ENCODE data around the gene HYAL4. TPM values are rescaled to one million over a fixed set of nuclear protein-coding genes. Genes with fewer than 3 reads are reported as not detected.
"Not testable (repeated sequence)": the region's sequence is repeated elsewhere in the genome, so short reads cannot be mapped to it uniquely, and the experiment has no call there.

HYAL4 gene
- total and polyA plus RNA-seq, 2 donors from 2014 or later, result 0.24 TPM; not detected in 1

GRCh38 chr7:123846217-123846891, 1.4 kb downstream of the HYAL4 start:
- Histone ChIP-seq H3K27ac (ENCODE audit: low read depth in 2 of 2, low read length in 2 of 2) (no peak overlapping the region), H3K36me3 (ENCODE audit: control insufficient read depth in 2 of 3, insufficient read depth in 3 of 3, low read length in 3 of 3) (no peaks in the 10 kb centered on the region), H3K4me1 (ENCODE audit: control insufficient read depth in 2 of 3, insufficient read depth in 2 of 3, low read depth in 1 of 3, low read length in 3 of 3) (no peaks in the 10 kb centered on the region), H3K27me3 (ENCODE audit: control insufficient read depth, insufficient read depth, low read length) (no peaks in the 10 kb centered on the region), H3K9ac (ENCODE audit: low read length in 3 of 3) (no peak overlapping the region), H3K9me3 (ENCODE audit: control insufficient read depth in 2 of 3, insufficient read depth in 1 of 3, low read length in 3 of 3) (no peaks in the 10 kb centered on the region), H3K4me3 (ENCODE audit: low read length in 3 of 3) (no peak overlapping the region)
- FAIRE-seq, result no peak
- TF ChIP-seq, protein P1, sequence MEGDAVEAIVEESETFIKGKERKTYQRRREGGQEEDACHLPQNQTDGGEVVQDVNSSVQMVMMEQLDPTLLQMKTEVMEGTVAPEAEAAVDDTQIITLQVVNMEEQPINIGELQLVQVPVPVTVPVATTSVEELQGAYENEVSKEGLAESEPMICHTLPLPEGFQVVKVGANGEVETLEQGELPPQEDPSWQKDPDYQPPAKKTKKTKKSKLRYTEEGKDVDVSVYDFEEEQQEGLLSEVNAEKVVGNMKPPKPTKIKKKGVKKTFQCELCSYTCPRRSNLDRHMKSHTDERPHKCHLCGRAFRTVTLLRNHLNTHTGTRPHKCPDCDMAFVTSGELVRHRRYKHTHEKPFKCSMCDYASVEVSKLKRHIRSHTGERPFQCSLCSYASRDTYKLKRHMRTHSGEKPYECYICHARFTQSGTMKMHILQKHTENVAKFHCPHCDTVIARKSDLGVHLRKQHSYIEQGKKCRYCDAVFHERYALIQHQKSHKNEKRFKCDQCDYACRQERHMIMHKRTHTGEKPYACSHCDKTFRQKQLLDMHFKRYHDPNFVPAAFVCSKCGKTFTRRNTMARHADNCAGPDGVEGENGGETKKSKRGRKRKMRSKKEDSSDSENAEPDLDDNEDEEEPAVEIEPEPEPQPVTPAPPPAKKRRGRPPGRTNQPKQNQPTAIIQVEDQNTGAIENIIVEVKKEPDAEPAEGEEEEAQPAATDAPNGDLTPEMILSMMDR (IDR thresholded peaks at IDR 0.05; ENCODE audit: borderline replicate concordance, extremely low read depth, insufficient read depth), result no peak
- intact Hi-C loops (cut with DNase I), result no loop called here
- peak in 1 of 5 donors; percentile 15 for DNase-seq

- DNase-seq, result no peak
- Histone ChIP-seq H3K4me1 (ENCODE audit: control insufficient read depth in 2 of 3, insufficient read depth in 2 of 3, low read depth in 1 of 3, low read length in 3 of 3) (no peaks in the 10 kb centered on the region), H3K9me3 (ENCODE audit: control insufficient read depth in 2 of 3, insufficient read depth in 1 of 3, low read length in 3 of 3) (no peaks in the 10 kb centered on the region), H3K9ac (ENCODE audit: low read length in 3 of 3) (no peak overlapping the region), H3K4me3 (ENCODE audit: low read length in 3 of 3) (no peak overlapping the region), H3K27ac (ENCODE audit: low read depth in 2 of 2, low read length in 2 of 2) (no peak overlapping the region), H3K36me3 (ENCODE audit: control insufficient read depth in 2 of 3, insufficient read depth in 3 of 3, low read length in 3 of 3) (no peaks in the 10 kb centered on the region), H3K27me3 (ENCODE audit: control insufficient read depth, insufficient read depth, low read length) (no peaks in the 10 kb centered on the region)
- intact Hi-C loops (cut with DNase I), result no loop called here
- TF ChIP-seq, protein P1 (IDR thresholded peaks at IDR 0.05; ENCODE audit: borderline replicate concordance, extremely low read depth, insufficient read depth), result no peak
- FAIRE-seq, result no peak
Measured at GRCh38 chr7:123847868-123848267, 2.9 kb downstream of the HYAL4 start.

GRCh38 chr7:123849855-123850254, 4.9 kb downstream of the HYAL4 start:
- no peak overlapping the region for H3K9ac ChIP-seq (ENCODE audit: low read length in 3 of 3)
- no peaks in the 10 kb centered on the region for H3K36me3 ChIP-seq (ENCODE audit: control insufficient read depth in 2 of 3, insufficient read depth in 3 of 3, low read length in 3 of 3)
- H3K27me3 ChIP-seq (ENCODE audit: control insufficient read depth, insufficient read depth, low read length), result no peaks in the 10 kb centered on the region
- intact Hi-C loops (cut with DNase I), result no loop called here
- no peak overlapping the region for H3K4me3 ChIP-seq (ENCODE audit: low read length in 3 of 3)
- DNase-seq (no peak), FAIRE-seq (no peak)
- H3K27ac ChIP-seq (ENCODE audit: low read depth in 2 of 2, low read length in 2 of 2), result no peak overlapping the region
- no peaks in the 10 kb centered on the region for H3K4me1 ChIP-seq (ENCODE audit: control insufficient read depth in 2 of 3, insufficient read depth in 2 of 3, low read depth in 1 of 3, low read length in 3 of 3)
- H3K9me3 ChIP-seq (ENCODE audit: control insufficient read depth in 2 of 3, insufficient read depth in 1 of 3, low read length in 3 of 3), result no peaks in the 10 kb centered on the region
- TF ChIP-seq, protein P1 (IDR thresholded peaks at IDR 0.05; ENCODE audit: borderline replicate concordance, extremely low read depth, insufficient read depth), result no peak

DNA sequence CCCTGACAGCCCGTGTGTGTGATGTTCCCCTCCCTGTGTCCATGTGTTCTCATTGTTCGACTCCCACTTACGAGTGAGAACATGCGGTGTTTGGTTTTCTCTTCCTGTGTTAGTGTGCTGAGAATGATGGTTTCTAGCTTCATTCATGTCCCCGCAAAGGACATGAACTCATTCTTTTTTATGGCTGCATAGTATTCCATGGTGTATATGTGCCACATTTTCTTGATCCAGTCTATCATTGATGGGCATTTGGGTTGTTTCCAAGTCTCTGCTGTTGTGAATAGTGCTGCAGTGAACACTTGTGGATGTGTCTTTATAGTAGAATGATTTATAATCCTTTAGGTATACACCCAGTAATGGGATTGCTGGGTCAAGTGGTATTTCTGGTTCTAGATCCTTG, 6.4 kb downstream of the HYAL4 start:
- intact Hi-C loops (cut with DNase I); H3K27ac ChIP-seq (ENCODE audit: low read depth in 2 of 2, low read length in 2 of 2); H3K4me1 ChIP-seq (ENCODE audit: control insufficient read depth in 2 of 3, insufficient read depth in 2 of 3, low read depth in 1 of 3, low read length in 3 of 3); H3K9me3 ChIP-seq (ENCODE audit: control insufficient read depth in 2 of 3, insufficient read depth in 1 of 3, low read length in 3 of 3); H3K27me3 ChIP-seq (ENCODE audit: control insufficient read depth, insufficient read depth, low read length); H3K9ac ChIP-seq (ENCODE audit: low read length in 3 of 3); FAIRE-seq; H3K36me3 ChIP-seq (ENCODE audit: control insufficient read depth in 2 of 3, insufficient read depth in 3 of 3, low read length in 3 of 3); DNase-seq; H3K4me3 ChIP-seq (ENCODE audit: low read length in 3 of 3): not testable (repeated sequence)

- H3K4me1 ChIP-seq (ENCODE audit: control insufficient read depth in 2 of 3, insufficient read depth in 2 of 3, low read depth in 1 of 3, low read length in 3 of 3); DNase-seq; FAIRE-seq; intact Hi-C loops (cut with DNase I); H3K9ac ChIP-seq (ENCODE audit: low read length in 3 of 3); H3K27me3 ChIP-seq (ENCODE audit: control insufficient read depth, insufficient read depth, low read length); H3K36me3 ChIP-seq (ENCODE audit: control insufficient read depth in 2 of 3, insufficient read depth in 3 of 3, low read length in 3 of 3); H3K9me3 ChIP-seq (ENCODE audit: control insufficient read depth in 2 of 3, insufficient read depth in 1 of 3, low read length in 3 of 3); H3K27ac ChIP-seq (ENCODE audit: low read depth in 2 of 2, low read length in 2 of 2); H3K4me3 ChIP-seq (ENCODE audit: low read length in 3 of 3): not testable (repeated sequence)
Measured at GRCh38 chr7:123854291-123854690, 9.3 kb downstream of the HYAL4 start.

DNA sequence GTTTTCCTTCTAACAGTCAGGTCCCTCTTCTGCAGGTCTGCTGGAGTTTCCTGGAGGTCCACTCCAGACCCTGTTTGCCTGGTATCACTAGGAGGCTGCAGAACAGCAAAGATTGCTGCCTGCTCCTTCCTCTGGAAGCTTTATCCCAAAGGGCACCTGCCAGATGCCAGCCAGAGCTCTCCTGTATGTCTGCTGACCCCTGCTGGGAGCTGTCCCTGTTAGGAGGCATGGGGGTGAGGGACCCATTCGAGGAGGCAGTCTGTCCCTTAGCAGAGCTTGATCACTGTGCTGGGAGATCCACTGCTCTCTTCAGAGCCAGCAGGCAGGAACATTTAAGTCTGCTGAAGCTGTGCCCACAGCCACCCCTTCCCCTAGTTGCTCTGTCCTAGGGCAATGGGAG, 11.5 kb downstream of the HYAL4 start:
- H3K27me3 ChIP-seq (ENCODE audit: control insufficient read depth, insufficient read depth, low read length); intact Hi-C loops (cut with DNase I); H3K4me3 ChIP-seq (ENCODE audit: low read length in 3 of 3); H3K27ac ChIP-seq (ENCODE audit: low read depth in 2 of 2, low read length in 2 of 2); H3K4me1 ChIP-seq (ENCODE audit: control insufficient read depth in 2 of 3, insufficient read depth in 2 of 3, low read depth in 1 of 3, low read length in 3 of 3); H3K36me3 ChIP-seq (ENCODE audit: control insufficient read depth in 2 of 3, insufficient read depth in 3 of 3, low read length in 3 of 3); FAIRE-seq; DNase-seq; H3K9me3 ChIP-seq (ENCODE audit: control insufficient read depth in 2 of 3, insufficient read depth in 1 of 3, low read length in 3 of 3); H3K9ac ChIP-seq (ENCODE audit: low read length in 3 of 3): not testable (repeated sequence)
